HG02642 (cell line): ENCODE results near the gene ITIH4.

ENCODE experiments used
- ATAC-seq: cut with Tn5 transposase; IDR thresholded peaks from one replicate; pipeline ENCODE4 v1.9.1; 2021; ENCODE audit warnings: mild to moderate bottlenecking; ENCODE audit not compliant: unreplicated experiment, poor library complexity

The ITIH4 gene

GRCh38 chr3:52834871-52835501 lies 4.5 kb upstream of the ITIH4 start, which contains the start of gene MUSTN1:
TSS of gene MUSTN1 (minus strand) at chr3:52835019. CDS start at chr3:52834948, 71 bp downstream.
- no peak for ATAC-seq

- ATAC-seq: no peak
Measured at GRCh38 chr3:52833202-52833601, 2.7 kb upstream of the ITIH4 start.

GRCh38 chr3:52831500-52832301 lies 1.2 kb upstream of the ITIH4 start:
- no peak for ATAC-seq

- ATAC-seq: no peak
Measured at GRCh38 chr3:52829906-52830463, 487 bp downstream of the ITIH4 start.

- ATAC-seq: no peak
Measured at GRCh38 chr3:52829482-52829881, 990 bp downstream of the ITIH4 start.

- no peak for ATAC-seq
Measured at GRCh38 chr3:52827866-52828376, 2.6 kb downstream of the ITIH4 start.

GRCh38 chr3:52827441-52827840 lies 3.0 kb downstream of the ITIH4 start:
- no peak for ATAC-seq

GRCh38 chr3:52824037-52824436 lies 6.4 kb downstream of the ITIH4 start:
- ATAC-seq: no peak

- no peak for ATAC-seq
Measured at GRCh38 chr3:52822363-52822762, 8.1 kb downstream of the ITIH4 start.

GRCh38 chr3:52820736-52821135 lies 9.7 kb downstream of the ITIH4 start:
- ATAC-seq: no peak

- ATAC-seq: no peak
Measured at GRCh38 chr3:52819936-52820335, 10.5 kb downstream of the ITIH4 start.

GRCh38 chr3:52817860-52818259 lies 12.6 kb downstream of the ITIH4 start:
- no peak for ATAC-seq

GRCh38 chr3:52817221-52817620 lies 13.3 kb downstream of the ITIH4 start:
- ATAC-seq: no peak

GRCh38 chr3:52816654-52817053 lies 13.8 kb downstream of the ITIH4 start:
- no peak for ATAC-seq

GRCh38 chr3:52816199-52816598 lies 14.3 kb downstream of the ITIH4 start:
- no peak for ATAC-seq

- ATAC-seq: no peak
Measured at GRCh38 chr3:52813810-52814209, 16.7 kb downstream of the ITIH4 start.

- no peak for ATAC-seq
Measured at GRCh38 chr3:52811452-52812011, 18.9 kb downstream of the ITIH4 start.

- ATAC-seq: no peak
Measured at GRCh38 chr3:52810923-52811322, 19.5 kb downstream of the ITIH4 start.

- ATAC-seq: no peak
Measured at GRCh38 chr3:52809662-52810377, 20.7 kb downstream of the ITIH4 start.

- ATAC-seq: no peak
Measured at GRCh38 chr3:52809149-52809548, 21.3 kb downstream of the ITIH4 start.
